Stimulated activated CD4-positive, alpha-beta T cell treated with anti-CD3 and anti-CD28 coated beads, Interleukin-4, amount 100 ng/mL, for 48 hours (primary cell): ENCODE measurements around the gene RBM14.
A peak's percentile ranks its signal among the peaks of the same experiment; 100 is the strongest.
"Not testable (repeated sequence)": the region's sequence is repeated elsewhere in the genome, so short reads cannot be mapped to it uniquely, and the experiment has no call there.

Source experiments
- DNase-seq, 2 donors: peaks; one replicate each; pipeline ENCODE4 v3.0.0-alpha.2; 2020; ENCODE audit warnings: low read depth in 2 of 2

RBM14 gene

GRCh38 chr11:66631883-66632282 is 15.5 kb downstream of the RBM14 start:
- no peak for DNase-seq

DNA sequence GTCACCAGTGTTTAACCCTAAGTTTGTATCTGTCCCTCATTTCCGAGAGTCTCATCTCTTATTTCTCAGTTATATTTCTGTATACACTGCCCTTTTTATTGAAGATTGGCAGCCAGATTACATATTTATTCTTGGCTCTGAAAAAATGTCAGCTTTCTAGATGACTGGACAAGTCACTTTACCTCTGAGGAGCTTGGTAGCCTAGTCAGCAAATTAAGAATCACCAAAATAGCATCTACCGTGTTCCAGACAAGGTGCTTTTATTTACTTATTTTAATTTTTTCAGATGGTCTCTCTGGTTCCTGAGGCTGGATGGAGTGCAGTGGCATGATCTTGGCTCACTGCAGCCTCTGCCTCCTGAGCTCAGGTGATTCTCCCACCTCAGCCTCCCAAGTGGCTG is 16.5 kb downstream of the RBM14 start:
- no peak for DNase-seq

DNA sequence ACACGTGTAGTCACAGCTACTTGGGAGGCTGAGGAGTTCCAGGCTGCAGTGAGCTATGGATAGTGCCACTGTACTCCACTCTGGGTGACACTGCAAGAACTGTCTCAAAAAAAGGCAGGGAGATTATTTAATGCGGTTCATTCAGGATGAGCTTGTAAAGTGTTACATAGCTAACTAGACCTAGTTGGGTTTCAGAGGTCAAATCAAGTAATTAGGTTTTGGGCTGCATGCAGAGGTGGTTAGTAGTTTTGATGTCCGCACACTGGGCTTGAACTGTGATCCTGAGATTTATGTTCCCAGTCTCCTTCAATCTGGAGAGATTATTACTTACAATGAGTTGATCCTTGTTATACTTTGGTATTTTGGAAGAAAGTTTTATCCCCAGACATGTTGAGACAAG is 20.0 kb downstream of the RBM14 start:
- DNase-seq: no peak

- no peak for DNase-seq
Measured at GRCh38 chr11:66637557-66638176, 21.2 kb downstream of the RBM14 start.

GRCh38 chr11:66638177-66639065 is 22.0 kb downstream of the RBM14 start, which contains the start of gene RBM4:
RBM4 (plus strand) TSS chr11:66638703; CDS start chr11:66639712, 1,009 bp downstream.
- peak; percentile 87 to 95 for DNase-seq

DNA sequence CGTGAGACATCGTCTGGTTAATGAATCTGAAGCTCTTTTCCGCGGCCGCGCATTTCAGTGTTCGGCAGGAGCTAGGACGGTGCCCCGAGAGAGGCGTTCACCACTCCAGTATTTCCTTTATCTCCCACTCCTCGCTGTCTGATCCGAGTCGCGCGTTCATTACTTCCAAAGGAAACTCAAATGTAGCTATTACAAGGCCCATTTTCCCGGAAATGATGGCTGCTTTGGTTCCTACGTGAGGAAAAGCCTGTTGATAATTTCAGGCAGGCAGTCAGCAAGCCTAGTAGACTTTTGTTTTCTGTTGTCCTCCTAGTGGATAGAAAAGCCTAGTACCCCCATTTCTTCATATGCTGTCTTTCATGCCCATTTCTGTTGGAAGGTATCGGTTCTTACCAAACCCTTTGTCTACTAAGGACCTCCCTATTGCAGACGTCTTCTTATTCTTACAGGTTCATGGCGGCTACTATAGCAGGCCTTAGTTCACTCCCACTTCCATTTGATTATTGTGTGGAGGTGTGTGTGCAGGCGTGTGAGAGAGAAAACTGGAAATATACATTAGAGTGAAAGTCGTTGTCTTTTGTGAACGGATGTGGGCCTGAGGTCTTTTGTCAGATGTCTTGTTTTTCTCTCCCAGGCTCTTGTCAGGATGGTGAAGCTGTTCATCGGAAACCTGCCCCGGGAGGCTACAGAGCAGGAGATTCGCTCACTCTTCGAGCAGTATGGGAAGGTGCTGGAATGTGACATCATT is 22.8 kb downstream of the RBM14 start:
- no peak for DNase-seq

GRCh38 chr11:66639814-66640340 is 23.4 kb downstream of the RBM14 start:
- not testable (repeated sequence) for DNase-seq

GRCh38 chr11:66641834-66642233 is 25.4 kb downstream of the RBM14 start:
- DNase-seq: no peak

DNA sequence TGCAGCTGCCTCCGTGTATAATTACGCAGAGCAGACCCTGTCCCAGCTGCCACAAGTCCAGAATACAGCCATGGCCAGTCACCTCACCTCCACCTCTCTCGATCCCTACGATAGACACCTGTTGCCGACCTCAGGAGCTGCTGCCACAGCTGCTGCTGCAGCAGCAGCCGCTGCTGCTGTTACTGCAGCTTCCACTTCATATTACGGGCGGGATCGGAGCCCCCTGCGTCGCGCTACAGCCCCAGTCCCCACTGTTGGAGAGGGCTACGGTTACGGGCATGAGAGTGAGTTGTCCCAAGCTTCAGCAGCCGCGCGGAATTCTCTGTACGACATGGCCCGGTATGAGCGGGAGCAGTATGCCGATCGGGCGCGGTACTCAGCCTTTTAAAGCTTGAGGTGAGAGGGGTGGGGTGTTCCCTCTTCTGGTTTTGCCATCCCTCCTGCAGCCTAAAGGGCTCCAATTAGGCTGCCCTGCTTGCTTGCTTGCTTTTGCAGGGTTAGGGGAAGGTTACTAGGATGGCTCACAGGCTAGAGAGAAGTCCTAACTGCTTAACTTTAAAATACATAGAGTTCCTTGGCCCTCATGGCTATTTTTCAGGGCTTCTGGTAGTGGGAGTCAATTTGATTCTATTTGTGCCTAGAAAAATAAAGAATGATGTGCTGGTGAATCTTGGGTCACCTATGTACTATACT is 27.5 kb downstream of the RBM14 start:
- no peak for DNase-seq

- no peak for DNase-seq
Measured at GRCh38 chr11:66646828-66647227, 30.4 kb downstream of the RBM14 start.

DNA sequence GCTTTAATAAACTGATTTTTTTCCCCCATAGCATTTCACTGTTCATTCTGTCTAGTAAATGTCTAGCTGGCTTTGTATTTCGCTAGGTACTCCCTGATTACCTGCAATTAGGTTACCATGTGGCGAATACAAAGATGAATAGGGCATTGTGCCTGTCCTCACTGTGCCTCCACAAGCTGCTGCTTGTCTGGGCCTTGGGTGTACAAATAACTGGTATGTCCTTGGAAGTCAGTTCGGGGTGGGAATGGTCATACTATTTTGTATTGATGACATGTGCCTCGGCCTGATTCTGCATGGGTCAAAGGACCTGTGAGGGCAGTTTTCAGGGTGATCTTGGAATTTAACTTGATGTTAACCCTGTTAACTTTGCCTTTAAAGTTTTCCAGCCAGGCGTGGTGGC is 33.5 kb downstream of the RBM14 start:
- no peak for DNase-seq

GRCh38 chr11:66651016-66651415 is 34.6 kb downstream of the RBM14 start:
- DNase-seq: no peak

DNA sequence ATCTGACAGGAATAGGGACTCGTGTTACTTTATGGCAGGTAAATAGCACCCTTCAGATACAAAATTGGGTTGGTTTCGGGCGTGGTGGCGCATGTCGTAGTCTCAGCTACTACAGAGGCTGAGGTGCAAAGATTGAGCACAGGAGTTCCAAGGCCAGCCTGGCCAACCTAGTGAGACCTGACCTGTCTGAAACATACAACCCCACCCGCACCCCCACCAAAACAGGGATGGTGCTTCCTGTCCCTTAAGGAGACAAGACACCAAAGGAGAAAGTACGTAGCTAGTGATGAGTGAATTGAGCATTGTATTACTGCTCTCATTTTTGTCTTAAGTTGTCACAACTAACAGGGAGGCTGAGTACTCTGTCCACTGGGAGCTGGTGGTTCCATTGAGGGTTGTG is 36.2 kb downstream of the RBM14 start:
- DNase-seq: no peak

- DNase-seq: no peak
Measured at GRCh38 chr11:66653123-66653522, 36.7 kb downstream of the RBM14 start.

DNA sequence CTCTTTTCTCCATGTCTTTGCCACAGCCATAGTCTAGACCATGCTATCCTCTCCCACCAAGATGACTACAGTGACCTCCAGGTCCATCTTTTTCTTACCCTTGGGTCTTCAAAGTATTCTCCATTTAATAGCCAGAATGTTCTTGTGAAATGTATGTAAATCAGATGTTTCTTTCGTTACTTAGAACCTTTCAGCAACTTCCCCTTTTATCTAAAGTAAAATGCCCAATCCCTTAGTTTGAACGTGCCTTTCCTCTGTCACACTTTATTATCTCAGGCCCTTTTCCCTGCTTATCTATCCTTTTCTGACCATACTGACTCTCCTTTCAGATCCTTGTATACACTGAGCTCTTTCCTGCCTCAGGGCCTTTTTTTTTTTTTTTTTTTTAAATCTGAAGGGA is 43.3 kb downstream of the RBM14 start:
- no peak for DNase-seq

DNA sequence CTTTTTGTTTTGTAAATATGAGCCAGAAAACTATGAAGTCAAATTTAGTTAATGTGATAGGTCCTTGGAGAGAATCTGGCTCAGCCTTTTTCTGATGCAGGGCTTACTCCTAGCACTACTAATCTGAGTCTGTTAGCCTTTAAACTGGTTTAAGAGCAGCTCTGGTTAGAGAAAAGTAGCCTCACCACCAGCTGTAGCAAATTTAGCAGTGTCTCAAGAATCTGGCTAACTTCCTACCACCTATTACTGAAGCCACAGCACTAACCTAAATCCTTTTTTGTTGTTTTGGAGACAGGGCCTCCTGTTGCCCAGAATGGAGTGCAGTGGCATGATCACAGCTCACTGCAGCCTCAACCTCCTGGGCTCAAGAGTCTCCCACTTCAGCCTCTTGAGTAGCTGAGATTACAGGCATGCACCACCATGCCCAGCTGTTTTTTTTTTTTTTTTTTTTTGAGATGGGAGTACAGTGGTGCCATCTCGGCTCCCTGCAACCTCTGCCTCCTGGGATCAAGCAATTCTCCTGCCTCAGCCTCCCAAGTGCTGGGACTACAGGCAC is 47.4 kb downstream of the RBM14 start:
- DNase-seq: no peak

DNA sequence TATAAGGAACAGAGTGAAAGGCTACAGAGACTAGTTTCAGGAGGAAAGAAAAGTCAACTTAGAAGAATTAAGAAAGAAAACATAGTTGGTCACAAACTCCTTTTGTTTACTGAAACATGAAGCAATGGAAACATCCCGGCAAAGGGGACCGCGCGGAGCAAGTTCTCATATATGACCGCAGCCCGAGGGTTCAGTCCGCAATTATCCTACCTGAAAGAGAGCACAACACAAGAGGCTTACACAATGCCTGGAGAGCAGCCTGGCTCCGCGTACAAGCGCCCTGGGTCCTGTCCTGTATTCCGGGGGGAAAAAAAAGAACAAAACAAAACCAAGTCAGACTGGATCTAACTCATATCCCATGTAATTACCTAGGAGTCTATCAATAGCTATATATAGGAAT is 48.9 kb downstream of the RBM14 start:
- no peak for DNase-seq

DNA sequence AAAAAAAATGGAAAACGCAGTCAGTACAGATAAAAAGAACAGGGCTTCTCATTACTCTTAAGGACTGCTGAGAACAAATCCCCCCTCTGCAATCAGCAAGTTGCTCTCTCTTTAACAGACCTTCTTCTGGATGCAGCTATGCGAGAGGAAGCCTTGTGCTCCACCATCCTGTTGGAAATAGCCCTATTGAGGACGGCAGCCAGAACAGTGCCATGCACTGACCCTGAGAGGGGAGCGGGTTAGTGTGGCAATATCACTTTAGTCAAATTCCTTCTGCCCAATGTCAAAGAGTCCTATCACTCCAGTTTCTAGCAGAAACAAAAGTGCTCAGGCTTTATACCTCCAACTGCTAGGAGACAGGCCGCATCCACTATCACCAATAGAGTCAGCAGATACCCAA is 54.4 kb downstream of the RBM14 start:
- DNase-seq: no peak

DNA sequence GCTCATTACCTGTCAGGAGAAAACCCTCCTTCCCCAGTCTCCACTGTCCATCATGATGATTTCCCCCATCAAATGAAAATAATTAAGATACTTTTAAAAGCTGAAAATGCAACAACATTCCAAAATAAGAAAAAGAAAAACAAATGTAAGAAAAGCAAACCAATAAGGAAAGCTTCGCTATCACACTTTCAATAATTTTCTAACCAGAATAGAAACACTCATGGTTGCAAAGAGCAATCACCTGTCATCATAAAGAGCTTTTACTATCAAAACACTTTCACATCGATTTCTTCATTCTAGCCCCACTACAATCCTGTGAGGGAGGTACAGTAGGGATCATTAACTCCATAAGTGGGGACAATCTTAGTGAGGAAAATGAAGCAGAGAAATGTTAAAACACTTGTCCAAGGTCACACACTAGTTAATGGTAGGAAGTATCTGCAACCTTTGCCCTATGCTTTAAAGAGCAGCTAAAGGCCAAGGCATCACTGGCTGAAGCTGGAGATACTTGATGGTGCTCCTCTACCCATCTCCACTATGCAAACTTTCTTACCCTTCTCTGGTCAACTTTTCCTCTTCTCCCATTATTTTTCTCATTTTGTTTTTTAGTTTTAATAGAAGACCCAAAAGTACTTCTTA is 58.7 kb downstream of the RBM14 start:
- DNase-seq: no peak

DNA sequence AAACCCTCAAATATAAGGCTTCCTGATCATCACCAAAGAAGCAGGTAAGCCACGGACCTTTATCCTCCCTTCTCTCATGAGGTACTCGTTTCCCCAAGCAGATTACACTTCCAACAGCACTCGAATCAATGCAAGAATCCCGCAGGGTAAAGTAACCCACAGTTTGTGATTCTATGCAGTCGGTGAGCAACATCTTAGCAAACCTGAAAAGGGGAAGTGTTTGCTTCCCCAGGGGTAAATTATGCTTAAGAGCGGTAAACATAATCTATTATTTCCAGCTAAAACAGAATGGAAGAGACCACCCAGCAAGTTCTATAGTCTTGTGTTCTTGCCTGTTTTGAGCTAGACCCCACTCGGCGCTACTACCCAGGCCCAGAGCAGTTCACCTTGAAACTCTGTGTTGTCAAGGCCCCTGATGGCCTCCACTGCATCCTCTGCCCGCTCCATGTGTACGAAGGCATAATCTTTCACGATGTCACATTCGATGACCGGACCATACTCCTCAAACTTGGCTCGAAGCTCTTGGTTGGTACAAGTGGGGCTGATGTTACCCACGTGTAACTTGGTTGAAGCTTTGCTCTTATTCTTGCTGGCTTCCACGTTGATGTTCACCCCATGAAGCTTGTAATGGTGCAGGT is 60.0 kb downstream of the RBM14 start:
- DNase-seq: no peak
